GM21390 (cell line): ENCODE measurements around the gene BMERB1.
"Not testable (repeated sequence)": the region's sequence is repeated elsewhere in the genome, so short reads cannot be mapped to it uniquely, and the experiment has no call there.

Source experiments
- ATAC-seq: cut with Tn5 transposase; IDR thresholded peaks from one replicate; pipeline ENCODE4 v1.9.1; 2021; ENCODE audit not compliant: unreplicated experiment

Gene BMERB1

DNA sequence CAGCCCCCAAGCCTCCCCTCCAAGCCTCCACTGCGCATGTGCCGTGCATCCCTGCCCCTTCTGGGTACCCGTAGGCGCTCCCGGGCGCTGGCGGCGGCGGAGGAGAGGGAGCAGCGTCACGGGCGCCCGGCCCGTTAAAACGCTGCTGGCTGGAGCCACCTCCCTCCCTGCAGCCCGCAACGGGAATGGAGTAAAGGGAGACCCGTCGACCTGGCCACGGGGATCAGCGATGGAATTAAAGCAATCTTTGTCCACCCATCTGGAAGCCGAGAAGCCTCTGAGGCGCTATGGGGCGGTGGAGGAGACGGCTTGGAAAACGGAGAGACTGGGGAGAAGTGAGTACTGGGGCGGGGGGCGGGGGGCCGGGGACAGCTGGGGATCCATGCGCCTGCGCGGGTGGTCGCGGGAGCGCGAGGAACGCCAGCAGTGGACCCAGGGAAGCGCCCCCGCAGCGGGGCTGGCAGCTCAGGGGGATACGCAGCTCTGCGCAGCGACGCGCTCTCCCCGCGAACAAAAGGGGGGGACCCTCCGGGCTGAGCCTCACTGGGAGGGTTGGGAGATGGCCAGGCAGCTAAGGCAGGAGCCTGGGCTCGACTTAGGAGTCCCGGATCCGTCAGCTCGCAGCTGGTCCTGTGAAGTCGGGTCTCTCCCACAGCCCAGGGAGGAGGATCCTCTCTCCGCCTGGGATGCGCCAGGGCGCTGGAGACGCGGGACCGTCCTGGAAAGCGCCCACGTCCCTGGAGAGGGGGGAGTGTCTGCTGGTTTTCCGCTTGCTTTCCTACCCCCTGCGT, at the start of gene BMERB1:
Gene BMERB1, plus strand, starts transcription at position 164 of the 791 bp plus-strand sequence. Its CDS starts 66 bp downstream, at position 230.
- no peak for ATAC-seq

DNA sequence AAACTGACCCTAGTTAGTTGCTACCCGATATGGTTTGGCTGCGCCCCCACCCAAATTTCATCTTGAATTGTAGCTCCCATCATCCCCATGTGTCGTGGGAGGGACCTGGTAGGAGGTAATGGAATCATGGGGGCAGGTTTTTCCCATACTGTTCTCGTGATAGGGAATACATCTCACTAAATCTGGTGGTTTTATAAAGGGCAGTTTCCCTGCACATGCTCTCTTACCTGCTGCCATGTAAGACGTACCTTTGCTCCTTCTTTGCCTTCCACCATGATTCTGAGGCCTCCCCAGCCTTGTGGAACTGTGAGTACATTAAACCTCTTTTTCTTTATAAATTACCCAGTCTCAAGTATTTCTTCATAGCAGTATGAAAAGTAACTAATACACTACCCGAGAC, 46.3 kb upstream of the BMERB1 start:
- ATAC-seq = not testable (repeated sequence)

DNA sequence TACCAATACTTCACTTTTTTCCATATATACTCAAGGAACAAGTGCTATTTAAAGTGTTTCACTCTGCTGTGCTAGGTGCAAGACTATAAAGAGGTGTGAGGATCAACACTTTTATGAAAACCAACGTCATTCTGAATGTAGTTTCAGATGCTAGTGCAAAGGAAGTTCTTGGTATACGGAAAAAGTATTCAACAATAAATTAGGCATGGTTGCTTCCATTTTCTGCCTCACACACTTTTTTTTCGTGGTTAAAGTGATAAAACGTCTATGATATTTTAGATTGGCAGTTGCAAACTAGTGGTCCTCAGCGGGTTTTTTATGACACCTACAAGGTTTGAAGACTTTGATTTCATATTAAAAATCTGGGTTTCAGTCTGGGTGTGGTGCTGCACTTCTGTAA, 44.5 kb upstream of the BMERB1 start:
- not testable (repeated sequence) for ATAC-seq

DNA sequence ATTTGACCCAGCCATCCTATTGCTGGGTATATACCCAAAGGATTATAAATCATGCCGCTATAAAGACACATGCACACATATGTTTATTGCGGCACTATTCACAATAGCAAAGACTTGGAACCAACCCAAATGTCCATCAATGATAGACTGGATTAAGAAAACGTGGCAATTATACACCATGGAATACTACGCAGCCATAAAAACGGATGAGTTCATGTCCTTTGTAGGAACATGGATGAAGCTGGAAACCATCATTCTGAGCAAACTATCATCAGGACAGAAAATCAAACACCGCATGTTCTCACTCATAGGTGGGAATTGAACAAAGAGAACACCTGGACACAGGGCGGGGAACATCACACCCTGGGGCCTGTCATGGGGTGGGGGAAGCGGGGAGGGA, 41.4 kb upstream of the BMERB1 start:
- ATAC-seq = not testable (repeated sequence)

DNA sequence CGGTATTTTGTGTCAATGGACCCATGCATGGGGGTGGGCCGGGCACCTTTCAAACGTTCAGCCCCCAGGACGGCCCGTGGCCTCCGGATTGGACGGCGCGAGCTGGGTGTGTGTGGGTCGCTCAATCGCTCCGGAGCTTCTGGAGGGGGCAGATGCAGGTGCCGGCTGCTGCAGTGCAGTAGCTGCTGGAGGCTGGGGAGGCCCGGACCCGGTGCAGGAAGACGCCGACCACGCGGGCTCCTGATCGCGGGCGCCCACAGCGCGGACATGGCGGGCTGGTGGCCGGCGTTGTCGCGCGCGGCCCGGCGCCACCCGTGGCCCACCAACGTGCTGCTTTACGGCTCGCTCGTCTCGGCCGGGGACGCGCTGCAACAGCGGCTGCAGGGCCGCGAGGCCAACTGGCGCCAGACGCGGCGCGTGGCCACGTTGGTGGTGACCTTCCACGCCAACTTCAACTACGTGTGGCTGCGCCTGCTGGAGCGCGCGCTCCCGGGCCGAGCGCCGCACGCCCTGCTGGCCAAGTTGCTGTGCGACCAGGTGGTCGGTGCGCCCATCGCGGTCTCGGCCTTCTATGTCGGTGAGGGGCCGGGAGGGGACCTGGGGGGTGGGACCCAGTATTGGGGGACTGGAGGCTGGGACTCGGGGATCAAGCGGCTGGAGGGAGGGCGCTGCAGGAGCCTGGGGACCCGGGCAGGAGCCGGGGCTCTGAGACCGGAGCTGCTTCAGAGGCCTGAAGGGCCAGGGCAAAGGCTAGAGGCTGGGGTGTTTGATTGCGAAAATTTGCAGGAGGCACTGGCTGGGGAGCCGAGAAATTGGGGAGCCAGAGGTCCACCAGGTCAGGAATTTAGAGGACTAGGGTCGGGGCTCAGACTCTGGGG, 38.5 kb upstream of the BMERB1 start, which contains the start of gene MPV17L:
Gene MPV17L, plus strand, starts transcription at position 124 of the 878 bp plus-strand sequence. Its CDS starts 144 bp downstream, at position 268.
- not testable (repeated sequence) for ATAC-seq

DNA sequence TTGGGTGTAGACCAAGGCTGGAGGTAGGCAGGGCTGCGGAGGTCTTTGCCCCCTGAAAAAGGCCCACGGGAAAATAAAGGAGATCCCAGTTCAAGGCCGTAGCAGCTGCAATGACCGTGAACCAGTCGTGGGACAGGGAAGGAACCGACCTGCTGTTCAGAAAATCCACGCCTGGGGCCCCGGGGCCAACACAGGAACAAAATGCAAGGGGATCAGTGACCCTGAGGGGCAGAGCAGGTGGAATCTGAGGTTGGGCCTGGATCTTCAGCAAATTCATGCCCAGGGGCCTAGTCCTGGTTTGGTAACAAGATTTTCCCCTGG, 37.9 kb upstream of the BMERB1 start:
- not testable (repeated sequence) for ATAC-seq

DNA sequence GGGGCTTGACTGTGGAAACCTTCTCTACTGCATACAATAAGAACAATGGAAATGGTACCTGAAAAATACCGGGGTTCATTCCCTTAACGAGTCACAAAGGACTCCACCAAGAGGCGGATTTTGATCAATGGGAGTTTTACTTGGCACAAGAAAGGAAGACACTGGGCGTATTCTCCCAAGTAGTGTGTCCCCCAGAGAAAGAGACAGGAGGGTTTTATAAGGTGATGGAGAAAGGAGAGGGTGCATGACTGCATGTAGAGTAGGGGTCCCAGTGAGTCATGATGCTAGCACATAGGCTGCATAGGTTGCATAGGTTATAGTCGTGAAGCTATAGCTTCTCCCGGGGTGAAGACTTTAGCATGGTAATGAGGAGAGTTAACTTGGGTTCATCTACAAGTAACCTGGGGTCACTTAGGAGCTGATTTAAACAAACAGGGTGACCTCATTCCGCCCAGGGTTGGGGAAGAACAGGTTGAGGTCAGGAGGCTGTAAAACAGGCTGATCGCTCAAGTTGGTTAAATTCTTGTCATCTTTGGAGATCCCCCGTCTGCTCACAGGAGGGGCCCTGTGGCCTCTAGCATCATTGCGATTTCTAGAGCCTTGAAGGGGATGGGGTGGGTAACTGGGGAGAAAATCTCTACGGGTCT, 37.3 kb upstream of the BMERB1 start:
- no peak for ATAC-seq

DNA sequence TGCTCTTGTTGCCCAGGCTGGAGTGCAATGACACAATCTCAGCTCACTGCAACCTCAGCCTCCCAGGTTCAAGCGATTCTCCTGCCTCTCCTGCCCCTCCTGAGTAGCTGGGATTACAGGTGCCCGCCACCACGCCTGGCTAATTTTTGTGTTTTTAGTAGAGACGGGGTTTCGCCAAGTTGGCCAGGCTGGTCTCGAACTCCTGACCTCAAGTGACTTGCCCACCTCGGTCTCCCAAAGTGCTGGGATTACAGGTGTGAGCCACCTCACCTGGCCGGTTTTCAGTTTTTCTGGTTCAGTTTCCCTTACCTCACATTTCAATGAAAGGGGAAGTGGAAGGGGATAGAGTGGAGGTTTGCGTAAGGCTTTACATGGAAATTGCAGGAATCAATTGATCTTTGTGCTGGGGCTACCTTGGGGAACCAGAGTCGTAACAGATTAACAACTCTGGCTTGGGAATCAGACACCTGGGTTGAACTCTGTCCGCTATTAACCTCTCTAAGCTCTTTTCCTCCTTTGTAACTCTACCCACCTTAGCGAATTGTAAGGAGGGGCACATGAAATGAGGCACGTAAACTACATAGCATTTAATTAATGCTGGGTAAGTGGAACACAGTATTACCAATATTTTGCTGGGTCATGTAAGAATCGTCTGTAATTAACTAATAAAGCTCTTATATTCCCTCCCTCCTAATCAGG, 35.6 kb upstream of the BMERB1 start:
- ATAC-seq = no peak

DNA sequence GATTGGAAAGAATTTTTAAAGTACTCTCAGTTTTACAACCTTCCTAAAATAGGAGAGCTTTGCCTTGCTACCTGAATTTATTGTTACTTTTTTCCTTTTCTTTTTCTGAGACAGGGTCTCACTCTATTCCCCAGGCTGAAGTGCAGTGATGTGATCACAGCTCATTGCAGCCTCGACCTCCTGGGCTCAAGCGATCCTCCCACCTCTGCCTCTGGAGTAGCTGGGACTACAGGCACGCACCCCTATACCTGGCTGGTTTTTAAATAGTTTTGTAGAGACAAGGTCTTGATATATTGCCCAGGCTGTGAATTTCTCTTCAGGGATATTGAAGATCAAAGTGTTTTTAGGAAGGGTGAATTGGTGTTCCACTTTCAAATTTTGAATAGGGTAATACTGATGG, 35.1 kb upstream of the BMERB1 start:
- no peak for ATAC-seq

DNA sequence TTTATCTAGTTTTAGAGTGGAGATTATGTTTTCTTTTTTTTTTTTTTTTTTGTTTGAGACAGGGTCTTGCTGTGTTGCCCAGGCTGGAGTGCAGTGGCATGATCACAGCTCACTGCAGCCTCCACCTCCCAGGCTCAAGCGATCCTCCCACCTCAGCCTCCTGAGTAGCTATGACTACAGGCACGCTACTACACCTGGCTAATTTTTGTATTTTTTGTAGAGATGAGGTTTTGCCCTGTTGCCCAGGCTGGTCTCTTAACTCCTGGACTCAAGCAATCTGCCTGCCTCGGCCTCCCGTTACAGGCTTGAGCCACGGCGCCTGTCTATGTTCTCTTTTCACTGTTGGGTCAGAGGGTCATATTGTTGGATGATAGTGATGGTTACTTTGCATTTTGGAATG, 34.1 kb upstream of the BMERB1 start:
- ATAC-seq = not testable (repeated sequence)

DNA sequence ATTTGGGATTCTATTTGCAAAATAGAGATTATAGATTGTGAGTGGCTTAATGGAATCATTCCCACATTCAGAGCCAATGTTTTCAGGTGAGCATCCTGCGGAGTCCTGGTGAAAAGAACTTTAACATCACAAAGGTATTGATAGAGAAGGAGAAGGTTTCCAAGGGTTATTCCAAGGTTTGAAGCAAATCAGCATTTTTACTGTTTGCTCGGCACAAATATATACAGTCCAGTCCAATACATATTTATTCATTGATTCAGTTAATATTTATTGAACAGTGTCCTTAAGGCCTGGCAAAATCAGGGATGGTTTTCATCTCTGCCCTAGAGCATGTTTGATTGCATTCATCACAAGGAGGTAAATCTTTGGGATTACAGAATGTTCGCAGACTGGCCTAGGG, 32.4 kb upstream of the BMERB1 start:
- ATAC-seq = no peak

DNA sequence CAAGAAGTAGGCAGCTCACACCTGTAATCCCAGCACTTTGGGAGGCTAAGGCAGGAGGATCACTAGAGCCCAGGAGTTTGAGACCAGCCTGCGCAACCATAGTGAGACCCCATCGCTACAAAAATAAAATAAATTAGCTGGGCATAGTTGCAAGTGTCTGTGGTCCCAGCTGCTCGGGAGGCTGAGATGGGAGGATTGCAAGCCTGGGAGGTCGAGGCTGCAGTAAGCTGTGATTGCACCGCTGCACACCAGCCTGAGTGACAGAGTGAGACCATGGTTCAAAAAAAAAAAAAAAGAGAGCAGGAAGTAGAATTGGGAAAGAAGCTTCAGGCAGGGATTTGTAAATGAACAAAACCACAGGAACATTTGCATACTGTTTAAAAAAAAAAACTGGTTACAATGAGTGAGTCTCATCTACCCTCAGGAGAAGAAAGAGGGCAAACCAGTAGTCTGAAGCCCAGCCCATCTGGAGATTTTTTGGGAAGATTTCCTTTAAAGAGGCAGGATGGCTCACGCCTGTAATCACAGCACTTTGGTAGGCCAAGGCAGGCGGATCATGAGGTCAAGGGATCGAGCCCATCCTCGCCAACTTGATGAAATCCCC, 30.9 kb upstream of the BMERB1 start:
- ATAC-seq = no peak

DNA sequence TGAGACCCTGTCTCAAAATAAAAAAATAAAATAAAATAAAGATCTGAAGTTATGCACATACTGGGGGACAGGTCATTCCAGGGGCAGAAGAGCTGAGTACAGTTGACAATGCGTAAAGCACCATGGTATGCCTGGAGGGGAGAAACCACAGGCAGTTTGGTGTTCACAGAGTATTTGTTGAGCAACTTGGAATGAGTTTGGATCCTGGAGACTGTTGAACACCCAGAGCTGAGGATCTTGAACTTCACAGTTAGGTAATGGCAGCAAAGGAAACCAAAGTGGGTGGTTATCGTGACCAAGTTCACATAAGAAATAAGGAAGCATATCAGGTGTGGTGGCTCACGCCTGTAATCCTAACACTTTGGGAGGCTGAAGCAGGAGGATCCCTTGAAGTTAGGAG, 30.3 kb upstream of the BMERB1 start:
- not testable (repeated sequence) for ATAC-seq

DNA sequence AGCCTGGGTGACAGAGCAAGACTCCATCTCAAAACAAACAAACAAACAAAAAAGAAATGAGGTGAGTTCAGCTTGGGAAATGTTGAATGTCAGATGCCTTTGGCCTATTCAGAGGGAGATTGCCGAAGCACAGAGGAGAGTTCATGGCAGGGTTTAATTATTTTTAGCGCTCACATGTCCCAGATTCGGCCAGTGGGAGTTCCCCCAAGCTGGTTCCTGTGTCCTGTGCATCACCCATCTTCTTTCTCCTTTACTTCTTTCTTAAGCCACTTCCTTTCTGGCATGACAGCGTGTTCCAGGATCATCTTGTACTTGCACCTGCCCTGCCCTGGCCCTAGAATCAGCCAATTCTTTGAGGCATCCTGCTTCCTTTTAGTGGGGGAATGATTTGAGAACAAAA, 29.6 kb upstream of the BMERB1 start:
- no peak for ATAC-seq

DNA sequence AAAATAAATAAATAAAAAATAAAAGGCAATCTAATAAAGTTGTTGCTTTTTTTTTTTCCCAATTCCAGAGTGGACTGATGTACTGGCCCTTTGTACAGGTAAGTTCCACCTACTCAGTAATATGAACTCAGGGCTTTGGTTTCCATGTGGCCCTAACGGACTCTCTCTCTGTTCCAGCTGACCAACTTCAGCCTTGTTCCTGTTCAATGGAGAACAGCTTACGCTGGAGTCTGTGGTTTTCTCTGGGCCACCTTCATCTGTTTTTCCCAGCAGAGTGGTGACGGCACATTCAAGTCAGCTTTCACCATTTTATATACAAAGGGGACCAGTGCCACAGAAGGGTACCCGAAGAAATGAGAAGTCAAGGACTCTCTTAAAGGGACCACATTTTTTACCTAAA, 26.6 kb upstream of the BMERB1 start:
- ATAC-seq = not testable (repeated sequence)

DNA sequence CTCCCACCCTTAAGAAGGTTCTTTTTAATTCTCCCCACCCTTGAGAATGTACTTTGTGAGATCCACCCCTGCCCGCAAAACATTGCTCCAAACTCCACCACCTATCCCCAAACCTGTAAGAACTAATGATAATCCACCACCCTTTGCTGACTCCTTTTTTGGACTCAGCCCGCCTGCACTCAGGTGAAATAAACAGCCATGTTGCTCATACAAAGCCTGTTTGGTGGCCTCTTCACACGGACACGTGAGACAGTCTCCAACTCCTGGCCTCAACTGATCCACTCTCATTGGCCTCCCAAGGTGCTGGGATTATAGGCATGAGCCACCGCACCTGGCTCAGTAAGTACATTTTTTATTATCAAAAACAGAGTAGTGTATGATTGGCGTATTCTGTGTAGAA, 24.9 kb upstream of the BMERB1 start:
- ATAC-seq = not testable (repeated sequence)

DNA sequence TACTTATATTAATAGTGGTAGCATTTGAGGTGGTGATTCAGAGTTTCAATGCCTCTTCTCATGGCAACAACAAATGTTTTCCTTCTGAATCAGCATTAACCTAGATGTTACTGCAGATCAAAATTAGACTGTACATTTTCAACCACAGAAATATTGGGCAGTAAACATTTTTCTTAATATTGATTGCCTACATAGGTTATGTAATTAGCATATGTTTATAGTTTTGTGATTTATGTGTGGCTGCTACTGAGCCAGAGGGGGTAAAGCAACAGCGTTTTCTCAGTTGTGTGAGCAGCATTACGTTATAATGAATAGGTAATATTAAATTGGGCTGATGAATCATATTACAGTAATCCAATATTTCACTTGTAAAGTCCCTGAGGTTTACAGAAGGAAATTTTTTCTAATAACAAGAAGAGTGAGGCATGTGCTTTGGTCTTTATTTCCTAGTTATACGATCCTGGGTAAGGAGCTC, 18.8 kb upstream of the BMERB1 start:
- ATAC-seq = no peak

DNA sequence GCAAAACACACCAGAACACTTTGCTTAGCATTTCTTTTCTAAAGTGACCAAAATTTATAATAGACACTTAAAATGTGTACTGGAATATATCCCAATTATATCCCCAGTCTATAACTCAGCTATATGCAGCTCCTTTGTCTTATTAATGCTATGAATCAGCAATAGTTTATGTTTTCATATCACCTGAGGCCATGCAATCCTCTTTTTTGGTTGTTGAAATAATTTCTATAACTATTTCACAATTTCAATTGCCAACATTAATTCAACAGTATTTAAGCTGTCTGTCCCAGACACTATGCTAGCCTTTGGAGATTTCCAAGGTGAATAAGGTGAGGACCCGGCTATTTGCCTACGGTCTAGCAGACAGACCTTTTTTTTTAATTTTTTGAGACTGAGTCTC, 17.2 kb upstream of the BMERB1 start:
- no peak for ATAC-seq

DNA sequence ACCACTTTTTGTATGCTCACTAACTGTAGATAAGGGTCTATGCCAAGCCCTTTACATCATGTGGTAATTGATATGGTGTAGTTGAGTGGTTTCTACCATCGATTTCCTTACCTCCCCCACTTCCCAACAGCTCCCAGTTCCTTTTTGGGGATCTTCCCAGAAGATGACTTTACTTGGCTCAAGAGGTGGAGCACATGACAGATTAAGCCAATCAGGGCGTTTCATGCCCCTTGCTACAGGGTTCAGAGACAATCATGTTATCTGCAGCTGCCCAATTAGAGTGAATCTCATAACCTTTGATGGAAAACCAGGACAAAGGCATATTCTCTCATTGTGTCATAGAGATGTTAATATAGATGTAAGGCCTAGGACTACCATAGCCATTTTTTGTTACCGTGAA, 16.2 kb upstream of the BMERB1 start:
- no peak for ATAC-seq

DNA sequence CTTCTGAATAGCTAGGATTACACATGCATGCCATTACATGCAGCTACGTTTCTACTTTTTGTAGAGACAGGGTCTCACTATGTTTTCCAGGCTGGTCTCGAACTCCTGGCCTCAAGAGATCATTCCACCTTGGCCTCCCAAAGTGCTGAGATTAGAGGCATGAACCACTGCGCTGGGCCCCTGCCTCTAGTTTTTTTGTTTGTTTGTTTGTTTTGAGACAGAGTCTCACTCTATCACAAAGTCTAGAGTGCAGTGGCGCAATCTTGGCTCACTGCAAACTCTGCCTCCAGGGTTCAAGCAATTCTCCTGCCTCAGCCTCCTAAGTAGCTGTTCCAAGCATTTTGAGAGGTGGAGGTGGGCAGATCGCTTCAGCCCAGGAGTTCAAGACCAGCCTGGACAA, 12.7 kb upstream of the BMERB1 start:
- not testable (repeated sequence) for ATAC-seq
